Measurements from ENCODE around the gene TTC34. TPM values are rescaled to one million over a fixed set of nuclear protein-coding genes. Genes with fewer than 3 reads are reported as not detected.

TTC34 gene
- total RNA-seq, 4 donors from 2014 or later: 0.17 to 0.56 TPM; not detected in 2

DNA sequence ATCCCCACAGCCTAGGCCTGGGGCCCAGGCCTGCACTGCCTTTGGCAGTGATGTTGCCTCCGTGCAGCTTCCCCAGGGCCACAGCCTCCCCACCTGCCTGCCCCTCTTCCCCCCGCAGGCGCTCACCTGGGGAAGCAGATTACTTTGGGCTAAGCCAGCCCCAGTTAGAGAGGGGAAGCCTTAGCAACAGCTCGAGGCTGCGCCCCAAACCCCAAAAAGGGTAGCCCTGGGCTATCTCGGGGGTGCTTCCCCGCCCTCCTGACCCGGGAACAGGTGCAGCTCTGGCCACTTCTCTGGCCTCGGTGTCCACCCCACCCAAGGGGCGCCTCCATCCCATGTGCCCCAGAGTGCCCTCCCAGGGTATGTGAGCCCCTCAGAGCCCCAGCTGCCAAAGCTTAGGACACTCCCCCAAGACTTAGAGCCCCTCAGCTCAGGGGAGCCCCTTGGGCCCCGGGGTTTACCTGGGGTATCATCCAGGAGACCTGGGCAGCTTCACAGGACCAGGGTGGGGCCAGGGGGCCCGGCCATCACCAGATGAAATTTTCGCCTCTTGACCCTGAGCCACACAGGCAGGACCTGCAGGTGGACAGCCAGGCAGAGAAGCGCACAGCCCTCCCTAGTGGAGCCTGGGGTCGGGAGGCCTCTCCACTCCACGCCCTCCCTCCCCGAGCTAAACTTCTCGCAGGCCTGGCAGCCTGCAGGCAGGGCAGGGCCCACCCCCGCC is 3.3 kb upstream of the TTC34 start:
- Histone ChIP-seq H3K27me3 (peaks cover 100% of the 10 kb centered on the region), H3K36me3 (no peaks in the 10 kb centered on the region), H3K4me1 (peaks cover 6% of the 10 kb centered on the region), H3K27ac (no peak overlapping the region), H3K4me3 (no peak overlapping the region), H3K9me3 (no peaks in the 10 kb centered on the region)
- WGBS: 74% methylated on average over 7 of the region's 19 CpGs
- no peak for TF ChIP-seq POLR2AphosphoS5 (IDR thresholded peaks at IDR 0.05)
- TF ChIP-seq, protein P1, sequence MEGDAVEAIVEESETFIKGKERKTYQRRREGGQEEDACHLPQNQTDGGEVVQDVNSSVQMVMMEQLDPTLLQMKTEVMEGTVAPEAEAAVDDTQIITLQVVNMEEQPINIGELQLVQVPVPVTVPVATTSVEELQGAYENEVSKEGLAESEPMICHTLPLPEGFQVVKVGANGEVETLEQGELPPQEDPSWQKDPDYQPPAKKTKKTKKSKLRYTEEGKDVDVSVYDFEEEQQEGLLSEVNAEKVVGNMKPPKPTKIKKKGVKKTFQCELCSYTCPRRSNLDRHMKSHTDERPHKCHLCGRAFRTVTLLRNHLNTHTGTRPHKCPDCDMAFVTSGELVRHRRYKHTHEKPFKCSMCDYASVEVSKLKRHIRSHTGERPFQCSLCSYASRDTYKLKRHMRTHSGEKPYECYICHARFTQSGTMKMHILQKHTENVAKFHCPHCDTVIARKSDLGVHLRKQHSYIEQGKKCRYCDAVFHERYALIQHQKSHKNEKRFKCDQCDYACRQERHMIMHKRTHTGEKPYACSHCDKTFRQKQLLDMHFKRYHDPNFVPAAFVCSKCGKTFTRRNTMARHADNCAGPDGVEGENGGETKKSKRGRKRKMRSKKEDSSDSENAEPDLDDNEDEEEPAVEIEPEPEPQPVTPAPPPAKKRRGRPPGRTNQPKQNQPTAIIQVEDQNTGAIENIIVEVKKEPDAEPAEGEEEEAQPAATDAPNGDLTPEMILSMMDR (IDR thresholded peaks at IDR 0.05): no peak
- no peak for TF ChIP-seq EP300 (IDR thresholded peaks at IDR 0.05)
- TF ChIP-seq POLR2A (IDR thresholded peaks at IDR 0.05): no peak
- DNase-seq (ENCODE audit: low spot score in 2 of 2): peak; percentile 51 to 66

DNA sequence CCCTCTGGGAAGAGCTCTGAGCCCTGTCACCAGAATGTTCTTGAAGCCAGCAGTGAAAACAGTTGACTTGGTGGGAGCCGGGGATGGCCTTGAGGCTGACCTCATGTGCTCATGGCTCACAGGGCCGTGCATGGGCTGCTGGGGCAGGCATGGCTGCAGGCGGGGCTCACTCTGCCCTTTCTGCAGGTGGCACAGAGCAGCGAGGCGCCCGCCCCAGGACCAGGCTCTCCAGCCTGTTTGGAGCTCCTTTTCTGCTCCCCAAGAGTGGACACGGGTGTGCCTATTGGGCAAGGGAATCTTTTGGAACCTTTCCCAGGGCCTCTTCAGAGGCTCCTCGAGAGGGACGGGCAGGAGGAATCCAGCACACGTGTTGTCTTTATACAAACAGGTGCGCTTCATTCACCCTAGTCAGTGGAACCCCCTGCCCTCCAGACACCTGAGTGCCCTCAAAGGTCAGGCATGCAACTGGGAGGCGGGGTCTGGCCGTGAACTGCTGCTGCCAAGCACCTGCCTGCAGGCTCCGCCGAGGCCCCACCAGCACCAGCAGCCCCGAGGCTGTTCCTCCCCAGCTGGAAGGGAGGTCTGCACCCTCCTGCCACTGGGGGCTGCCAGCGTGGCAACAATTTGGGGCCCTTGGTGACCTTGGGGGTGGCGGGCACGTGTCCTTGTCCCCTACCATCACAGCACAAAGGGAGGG is 2.6 kb upstream of the TTC34 start:
- no peaks in the 10 kb centered on the region for H3K36me3 ChIP-seq
- H3K9me3 ChIP-seq: no peaks in the 10 kb centered on the region
- no peak for TF ChIP-seq EP300 (IDR thresholded peaks at IDR 0.05)
- no peak for TF ChIP-seq POLR2A (IDR thresholded peaks at IDR 0.05)
- peaks cover 6% of the 10 kb centered on the region for H3K4me1 ChIP-seq
- DNase-seq (ENCODE audit: low spot score in 2 of 2): peak; percentile 36 to 64
- no peak overlapping the region for H3K27ac ChIP-seq
- no peak overlapping the region for H3K4me3 ChIP-seq
- no CpG with 5 or more reads among the region's 19 CpGs for WGBS
- H3K27me3 ChIP-seq: peaks cover 97% of the 10 kb centered on the region

DNA sequence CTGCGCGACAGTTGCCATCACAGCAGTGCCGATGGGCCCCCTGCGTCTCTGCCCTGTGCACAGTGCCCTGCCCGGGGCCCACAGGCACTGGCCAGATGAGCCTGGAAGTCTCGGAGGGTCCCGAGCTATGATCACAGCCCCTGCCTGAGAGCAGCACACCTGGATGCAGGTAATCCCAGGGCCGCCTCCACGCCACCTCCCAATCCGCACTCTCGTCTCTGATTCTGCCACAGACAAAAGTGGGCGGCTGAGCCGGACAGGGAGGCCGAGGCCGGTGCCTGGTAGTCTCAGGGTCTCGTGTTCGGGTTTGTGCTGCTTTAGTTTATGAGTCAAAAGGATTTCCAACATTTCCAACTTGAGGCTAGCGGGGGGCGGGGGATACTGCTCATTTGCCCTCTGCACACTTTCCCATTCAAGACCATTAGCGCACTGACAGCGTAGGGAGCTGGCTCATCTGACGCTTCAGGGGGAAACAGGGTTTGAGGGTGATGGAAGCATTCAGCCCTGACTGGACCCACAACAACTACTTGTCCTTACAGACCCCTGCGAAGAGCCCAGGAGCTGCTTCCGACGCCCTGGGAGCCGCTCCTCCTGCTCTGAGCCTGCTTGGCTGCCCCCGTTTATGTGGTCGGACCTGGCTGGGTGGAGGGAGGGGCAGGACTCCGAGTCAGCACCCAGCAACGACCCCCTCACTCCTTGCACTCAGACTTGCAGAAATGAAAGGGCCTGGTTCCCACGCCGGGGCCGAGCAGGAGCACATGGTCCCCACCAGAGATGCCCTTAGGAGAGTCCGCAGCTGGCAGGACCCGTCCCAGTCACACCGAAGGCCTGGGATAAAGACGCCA is 1.8 kb upstream of the TTC34 start:
- H3K4me3 ChIP-seq: no peak overlapping the region
- H3K27me3 ChIP-seq: peaks cover 92% of the 10 kb centered on the region
- H3K27ac ChIP-seq: no peak overlapping the region
- H3K36me3 ChIP-seq: no peaks in the 10 kb centered on the region
- 77% methylated on average over 24 of the region's 37 CpGs for WGBS
- peaks cover 6% of the 10 kb centered on the region for H3K4me1 ChIP-seq
- peak; percentile 52 to 67 for DNase-seq (ENCODE audit: low spot score in 2 of 2)
- no peaks in the 10 kb centered on the region for H3K9me3 ChIP-seq
- TF ChIP-seq, protein P1 (IDR thresholded peaks at IDR 0.05): no peak
- no peak for TF ChIP-seq POLR2A (IDR thresholded peaks at IDR 0.05)
- TF ChIP-seq POLR2AphosphoS5 (IDR thresholded peaks at IDR 0.05): no peak
- TF ChIP-seq EP300 (IDR thresholded peaks at IDR 0.05): no peak

DNA sequence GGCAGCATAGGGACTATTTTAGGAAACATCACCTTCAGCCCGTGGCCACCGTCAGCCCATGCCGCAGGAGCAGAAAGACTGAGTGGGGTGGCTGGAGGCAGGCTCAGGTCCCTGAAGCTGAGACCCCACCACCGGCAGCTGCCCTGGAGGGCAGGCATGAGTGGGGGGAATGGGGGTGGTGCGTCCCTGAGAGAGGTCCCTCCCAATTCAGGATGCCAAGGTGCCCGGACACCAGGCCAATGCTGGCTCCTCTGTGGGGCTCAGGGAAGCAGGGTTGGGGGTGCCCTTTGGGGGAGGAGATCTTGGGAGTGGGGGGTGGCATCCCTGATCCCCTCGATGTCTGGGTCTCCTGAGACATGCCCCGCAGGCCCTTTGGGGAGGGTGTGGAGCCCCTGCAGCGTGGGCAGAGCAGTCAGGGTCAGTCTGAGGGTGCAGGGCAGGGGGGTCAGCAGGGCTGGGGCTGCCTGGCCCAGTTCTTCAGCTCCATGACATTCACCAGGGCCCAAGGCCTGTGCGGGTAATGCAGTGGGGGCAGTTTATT is 998 bp upstream of the TTC34 start:
- H3K36me3 ChIP-seq: no peaks in the 10 kb centered on the region
- WGBS: 79% methylated on average over 5 of the region's 10 CpGs
- peaks cover 6% of the 10 kb centered on the region for H3K4me1 ChIP-seq
- peak in 1 of 2 donors; percentile 40 for DNase-seq (ENCODE audit: low spot score in 2 of 2)
- peaks cover 87% of the 10 kb centered on the region for H3K27me3 ChIP-seq
- H3K9me3 ChIP-seq: no peaks in the 10 kb centered on the region
- H3K27ac ChIP-seq: no peak overlapping the region
- no peak overlapping the region for H3K4me3 ChIP-seq
- no peak for TF ChIP-seq POLR2AphosphoS5 (IDR thresholded peaks at IDR 0.05)
- no peak for TF ChIP-seq EP300 (IDR thresholded peaks at IDR 0.05)
- no peak for TF ChIP-seq POLR2A (IDR thresholded peaks at IDR 0.05)
- TF ChIP-seq, protein P1 (IDR thresholded peaks at IDR 0.05): no peak

DNA sequence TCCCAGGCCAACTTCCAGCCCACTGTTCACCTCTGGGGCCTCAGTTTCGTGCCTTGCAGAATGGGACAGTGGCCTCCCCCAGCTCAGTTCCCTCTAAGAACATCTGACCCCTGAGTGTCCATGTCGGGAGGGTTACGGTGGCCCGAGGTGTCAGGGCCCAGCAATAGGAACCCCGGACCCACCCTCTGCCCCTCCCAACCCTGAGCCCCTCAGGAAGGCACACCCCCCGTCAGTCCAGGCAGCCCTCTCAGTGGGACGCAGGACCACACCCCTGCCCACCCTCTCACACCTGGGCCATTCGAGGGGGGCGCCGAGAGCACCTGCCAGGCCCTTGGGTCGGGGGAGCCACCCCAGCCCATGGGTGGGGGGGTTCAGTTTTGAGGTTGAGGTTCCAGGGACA is 447 bp downstream of the TTC34 start:
- DNase-seq (ENCODE audit: low spot score in 2 of 2): peak; percentile 35 to 68
- no peak for TF ChIP-seq EP300 (IDR thresholded peaks at IDR 0.05)
- TF ChIP-seq, protein P1 (IDR thresholded peaks at IDR 0.05): no peak
- no peak for TF ChIP-seq POLR2AphosphoS5 (IDR thresholded peaks at IDR 0.05)
- Histone ChIP-seq H3K4me1 (peaks cover 6% of the 10 kb centered on the region), H3K36me3 (no peaks in the 10 kb centered on the region), H3K4me3 (no peak overlapping the region), H3K27me3 (peaks cover 86% of the 10 kb centered on the region), H3K9me3 (no peaks in the 10 kb centered on the region), H3K27ac (no peak overlapping the region)
- 77% methylated on average over 3 of the region's 11 CpGs for WGBS
